Measurements from ENCODE around the gene MALAT1. TPM values are rescaled to one million over a fixed set of nuclear protein-coding genes. Genes with fewer than 3 reads are reported as not detected.
"Not testable (repeated sequence)": the region's sequence is repeated elsewhere in the genome, so short reads cannot be mapped to it uniquely, and the experiment has no call there.

MALAT1 gene
- polyA plus RNA-seq, 1 experiment = 924 TPM

DNA sequence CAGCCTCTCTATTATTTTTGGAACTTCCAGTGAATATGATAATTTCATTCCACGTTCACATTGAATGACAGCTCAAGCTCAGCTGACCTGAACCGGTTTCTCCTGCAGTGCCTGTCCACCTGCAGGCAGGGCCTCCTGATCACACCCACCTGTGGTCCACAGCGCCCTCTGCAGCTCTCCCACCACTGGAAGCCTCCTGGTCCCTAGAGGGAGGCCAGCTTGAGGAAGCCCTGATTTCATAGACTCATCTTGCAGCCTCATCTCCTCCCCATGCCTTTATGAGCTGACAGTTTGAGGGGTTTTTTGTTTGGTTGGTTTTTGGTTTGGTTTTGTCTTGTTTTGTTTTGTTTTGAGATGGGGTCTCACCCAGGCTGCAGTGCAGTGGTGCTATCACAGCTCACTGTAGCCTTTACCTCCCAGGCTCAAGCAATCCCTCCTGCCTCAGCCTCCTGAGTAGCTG lies 29.9 kb upstream of the MALAT1 start:
- no peak for DNase-seq (ENCODE audit: low read depth)
- POLR2A ChIA-PET = interaction anchor here (0.5 to 0.7 kb wide), 2 partner anchors 44 to 98 kb away, joined by 3 read pairs; no protein-coding TSS in a partner anchor
- Histone ChIP-seq H3K36me3 (ENCODE audit: control insufficient read depth, insufficient read depth, low read length) (no peaks in the 10 kb centered on the region), H3K4me3 (ENCODE audit: low read depth, low read length) (no peak overlapping the region), H3K27me3 (ENCODE audit: control insufficient read depth, insufficient read depth, low read length) (no peaks in the 10 kb centered on the region)
- CTCF ChIA-PET = interaction anchor here (0.8 to 1.5 kb wide), 4 partner anchors 11 to 53 kb away, joined by 3 to 8 read pairs (median 4); no protein-coding TSS in a partner anchor
- TF ChIP-seq CTCF (IDR thresholded peaks at IDR 0.05; ENCODE audit: insufficient read depth, low read depth, low read length) = peak; percentile 47

- H3K27me3 ChIP-seq (ENCODE audit: control insufficient read depth, insufficient read depth, low read length) = no peaks in the 10 kb centered on the region
- ChIA-PET CTCF (interaction anchor here (1.0 to 3.1 kb wide), 6 partner anchors 8 to 40 kb away, joined by 3 to 21 read pairs (median 3); partner anchors contain the start of gene MALAT1), POLR2A (interaction anchor here (0.6 to 4.2 kb wide), 3 partner anchors 28 to 36 kb away, joined by 3 to 67 read pairs (median 16); partner anchors contain the start of gene MALAT1)
- no peak overlapping the region for H3K4me3 ChIP-seq (ENCODE audit: low read depth, low read length)
- no peak for TF ChIP-seq CTCF (IDR thresholded peaks at IDR 0.05; ENCODE audit: insufficient read depth, low read depth, low read length)
- H3K36me3 ChIP-seq (ENCODE audit: control insufficient read depth, insufficient read depth, low read length) = no peaks in the 10 kb centered on the region
- DNase-seq (ENCODE audit: low read depth) = no peak
Observed at GRCh38 chr11:65470433-65471049, 28.3 kb upstream of the MALAT1 start.

DNA sequence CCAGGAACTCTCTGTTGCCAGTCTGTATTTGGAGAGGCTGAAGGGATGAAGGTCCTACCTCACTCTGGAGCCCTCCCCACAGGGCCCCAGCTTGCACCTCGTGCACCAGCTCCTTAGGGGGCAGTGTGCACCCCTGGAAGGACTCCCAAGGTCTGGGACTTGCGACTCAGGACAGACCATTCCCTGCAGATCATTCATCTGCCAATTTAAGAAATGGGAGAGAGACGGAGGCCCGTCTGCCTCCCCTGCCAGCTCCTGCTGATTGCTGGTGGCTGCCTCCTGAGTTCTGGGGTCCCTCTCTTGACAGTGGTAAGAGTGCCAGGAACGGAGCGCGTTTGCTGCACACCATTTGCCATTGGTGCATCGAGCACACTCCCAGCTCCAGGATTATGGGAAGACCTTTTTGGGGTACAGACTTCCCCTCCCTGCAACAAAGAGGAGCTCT lies 27.4 kb upstream of the MALAT1 start:
- peak; percentile 58 for TF ChIP-seq CTCF (IDR thresholded peaks at IDR 0.05; ENCODE audit: insufficient read depth, low read depth, low read length)

GRCh38 chr11:65472588-65473277 lies 26.1 kb upstream of the MALAT1 start:
- H3K27me3 ChIP-seq (ENCODE audit: control insufficient read depth, insufficient read depth, low read length); DNase-seq (ENCODE audit: low read depth); H3K36me3 ChIP-seq (ENCODE audit: control insufficient read depth, insufficient read depth, low read length); H3K4me3 ChIP-seq (ENCODE audit: low read depth, low read length): not testable (repeated sequence)
- ChIA-PET POLR2A (interaction anchor here (0.6 to 4.2 kb wide), 13 partner anchors 9 to 290 kb away, joined by 3 to 67 read pairs (median 4); partner anchors contain the start of gene MALAT1), CTCF (interaction anchor here (0.7 to 3.1 kb wide), 9 partner anchors 11 to 107 kb away, joined by 3 to 21 read pairs (median 6); no protein-coding TSS in a partner anchor)

More for the DNA sequence above, 27.4 kb upstream of the MALAT1 start:
- Histone ChIP-seq H3K36me3 (ENCODE audit: control insufficient read depth, insufficient read depth, low read length) (no peaks in the 10 kb centered on the region), H3K27me3 (ENCODE audit: control insufficient read depth, insufficient read depth, low read length) (no peaks in the 10 kb centered on the region), H3K4me3 (ENCODE audit: low read depth, low read length) (peak overlapping the region; percentile 15)
- CTCF ChIA-PET = interaction anchor here (0.6 to 3.1 kb wide), 18 partner anchors 9 to 267 kb away, joined by 3 to 21 read pairs (median 4); partner anchors contain the start of gene MALAT1
- DNase-seq (ENCODE audit: low read depth) = no peak
- POLR2A ChIA-PET = interaction anchor here (0.5 to 4.2 kb wide), 16 partner anchors 8 to 52 kb away, joined by 3 to 67 read pairs (median 4); partner anchors contain the start of gene MALAT1

DNA sequence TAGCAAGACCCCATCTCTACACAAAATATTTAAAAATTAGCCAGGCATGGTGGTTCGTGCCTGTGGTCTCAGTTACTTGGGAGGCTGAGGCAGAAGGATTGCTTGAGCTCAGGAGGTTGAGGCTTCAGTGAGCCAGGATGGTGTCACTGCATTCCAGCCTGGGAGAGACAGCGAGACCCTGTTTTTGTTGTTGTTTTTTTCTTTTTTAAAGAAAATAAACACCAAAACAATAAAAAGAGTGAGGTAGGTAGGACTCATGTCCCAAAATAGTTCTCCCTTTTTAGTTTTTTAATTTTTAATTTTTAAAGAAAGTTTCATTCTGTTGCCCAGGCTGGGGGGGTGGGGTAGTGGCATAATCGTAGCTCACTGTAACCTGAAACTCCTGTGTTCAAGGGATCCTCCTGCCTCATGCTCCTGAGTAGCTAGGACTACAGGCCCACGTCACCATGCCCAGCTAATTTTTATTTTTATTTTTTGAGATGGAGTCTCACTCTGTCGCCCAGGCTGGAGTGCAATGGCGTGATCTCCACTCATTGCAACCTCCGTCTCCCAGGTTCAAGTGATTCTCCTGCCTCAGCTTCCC lies 25.5 kb upstream of the MALAT1 start:
- Histone ChIP-seq H3K4me3 (ENCODE audit: low read depth, low read length) (no peak overlapping the region), H3K36me3 (ENCODE audit: control insufficient read depth, insufficient read depth, low read length) (no peaks in the 10 kb centered on the region), H3K27me3 (ENCODE audit: control insufficient read depth, insufficient read depth, low read length) (no peaks in the 10 kb centered on the region)
- no peak for TF ChIP-seq CTCF (IDR thresholded peaks at IDR 0.05; ENCODE audit: insufficient read depth, low read depth, low read length)
- POLR2A ChIA-PET = interaction anchor here (0.7 to 4.2 kb wide), 3 partner anchors 19 to 34 kb away, joined by 3 to 67 read pairs (median 4); partner anchors contain the start of gene MALAT1
- DNase-seq (ENCODE audit: low read depth) = no peak
- CTCF ChIA-PET = interaction anchor here (2.1 to 2.8 kb wide), 2 partner anchors 21 to 24 kb away, joined by 6 to 8 read pairs; no protein-coding TSS in a partner anchor
